Mucosa of descending colon (tissue), 3 donors: Measurements from ENCODE around the gene CRISPLD2. TPM values are rescaled to one million over a fixed set of nuclear protein-coding genes. Genes with fewer than 3 reads are reported as not detected.
A peak's percentile ranks its signal among the peaks of the same experiment; 100 is the strongest.
"Not testable (repeated sequence)": the region's sequence is repeated elsewhere in the genome, so short reads cannot be mapped to it uniquely, and the experiment has no call there.

ENCODE experiments used
- ATAC-seq: fragments of 200-7000 bp; cut with Tn5 transposase; one replicate; pipeline ENCODE4 v1.9.1; 2020; ENCODE audit warnings: mild to moderate bottlenecking, moderate library complexity
- DNase-seq, 3 donors: peaks; one replicate each; pipeline ENCODE4 v3.0.0-alpha.2; 2020
- H3K36me3 ChIP-seq: fragments of 200-600 bp; one replicate; pipeline ENCODE4 v1.8.0; 2021; ENCODE audit warnings: low read depth, mild to moderate bottlenecking
- H3K4me1 ChIP-seq: fragments of 200-600 bp; one replicate; pipeline ENCODE4 v1.8.0; 2021; ENCODE audit warnings: low read depth, mild to moderate bottlenecking
- H3K4me3 ChIP-seq: fragments of 200-600 bp; one replicate; pipeline ENCODE4 v1.8.0; 2021; ENCODE audit warnings: mild to moderate bottlenecking
- H3K9me3 ChIP-seq: fragments of 200-600 bp; one replicate; pipeline ENCODE4 v1.8.0; 2021; ENCODE audit warnings: mild to moderate bottlenecking
- intact Hi-C, 2 donors: fragments of 100-400 bp; cut with DNase I in 1 of 2; cut with micrococcal nuclease in 1 of 2; formaldehyde crosslinking; loops; one replicate each; pipeline versions ENCODE4 v1.11.0 to v1.11.1; 2022; cut with DNase I, micrococcal nuclease
- total RNA-seq, 3 donors: library from RNA; stranded (reverse); fragmentation: NEBNext Ultra II Directional in 2 of 3; extraction: Animal tissue kit (Norgen Biotek cat#: 25700) in 2 of 3; gene quantifications; one replicate each; pipeline versions ENCODE4 v1.2.1 to v1.2.4, GENCODE V29; 2021 to 2023
- TF ChIP-seq, protein P1 (sequence below): fragments of 200-600 bp; IDR thresholded peaks from one replicate; pipeline ENCODE4 v1.8.0; 2022; ENCODE audit warnings: antibody characterized with exemption, mild to moderate bottlenecking
- donor health status: DM: no; HTN: no; CAD: no; lungs with moderate emphysema.
- donor health status: DM: no; HTN: no; CAD: no.
- donor health status: DM: no; HTN: yes; CAD: no.

Gene CRISPLD2
- total RNA-seq, 3 donors from 2014 or later: 10.5 to 114 (median 38.7) TPM

DNA sequence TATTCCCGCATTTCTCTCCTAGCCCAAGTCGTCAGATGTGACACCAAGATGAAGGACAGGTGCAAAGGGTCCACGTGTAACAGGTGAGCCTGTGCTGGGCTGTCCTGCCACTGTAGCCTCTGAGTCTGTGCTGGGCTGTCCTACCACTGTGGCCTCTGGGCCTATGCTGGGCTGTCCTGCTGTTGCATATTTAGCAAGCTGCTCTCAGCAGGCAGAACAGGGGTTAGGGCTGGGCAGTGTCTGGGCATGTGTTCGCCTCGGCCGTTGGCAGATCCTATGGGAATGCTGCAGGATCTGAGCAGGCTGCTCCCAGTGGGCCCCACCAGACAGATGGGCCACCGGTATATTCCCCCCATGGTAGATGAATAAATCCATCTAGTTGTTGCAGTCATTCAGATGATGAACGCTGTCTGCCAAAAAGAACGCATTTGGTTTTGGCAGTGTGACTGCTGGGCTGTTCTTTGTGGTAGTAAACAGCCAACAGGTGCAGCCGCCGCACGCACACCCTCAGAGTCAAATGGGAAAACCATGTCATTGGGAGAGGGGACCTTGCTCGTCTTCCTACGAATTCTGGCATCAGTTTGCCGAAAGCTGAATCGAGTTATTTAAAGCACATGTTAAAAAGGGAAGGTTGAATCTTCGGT lies 49.2 kb downstream of the CRISPLD2 start:
- no peaks in the 10 kb centered on the region for H3K36me3 ChIP-seq
- intact Hi-C loops: no loop called here
- H3K9me3 ChIP-seq: no peaks in the 10 kb centered on the region
- no peaks in the 10 kb centered on the region for H3K4me1 ChIP-seq
- TF ChIP-seq, protein P1, sequence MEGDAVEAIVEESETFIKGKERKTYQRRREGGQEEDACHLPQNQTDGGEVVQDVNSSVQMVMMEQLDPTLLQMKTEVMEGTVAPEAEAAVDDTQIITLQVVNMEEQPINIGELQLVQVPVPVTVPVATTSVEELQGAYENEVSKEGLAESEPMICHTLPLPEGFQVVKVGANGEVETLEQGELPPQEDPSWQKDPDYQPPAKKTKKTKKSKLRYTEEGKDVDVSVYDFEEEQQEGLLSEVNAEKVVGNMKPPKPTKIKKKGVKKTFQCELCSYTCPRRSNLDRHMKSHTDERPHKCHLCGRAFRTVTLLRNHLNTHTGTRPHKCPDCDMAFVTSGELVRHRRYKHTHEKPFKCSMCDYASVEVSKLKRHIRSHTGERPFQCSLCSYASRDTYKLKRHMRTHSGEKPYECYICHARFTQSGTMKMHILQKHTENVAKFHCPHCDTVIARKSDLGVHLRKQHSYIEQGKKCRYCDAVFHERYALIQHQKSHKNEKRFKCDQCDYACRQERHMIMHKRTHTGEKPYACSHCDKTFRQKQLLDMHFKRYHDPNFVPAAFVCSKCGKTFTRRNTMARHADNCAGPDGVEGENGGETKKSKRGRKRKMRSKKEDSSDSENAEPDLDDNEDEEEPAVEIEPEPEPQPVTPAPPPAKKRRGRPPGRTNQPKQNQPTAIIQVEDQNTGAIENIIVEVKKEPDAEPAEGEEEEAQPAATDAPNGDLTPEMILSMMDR: no peak
- H3K4me3 ChIP-seq: no peak overlapping the region
- no peak for DNase-seq
- no peak for ATAC-seq

DNA sequence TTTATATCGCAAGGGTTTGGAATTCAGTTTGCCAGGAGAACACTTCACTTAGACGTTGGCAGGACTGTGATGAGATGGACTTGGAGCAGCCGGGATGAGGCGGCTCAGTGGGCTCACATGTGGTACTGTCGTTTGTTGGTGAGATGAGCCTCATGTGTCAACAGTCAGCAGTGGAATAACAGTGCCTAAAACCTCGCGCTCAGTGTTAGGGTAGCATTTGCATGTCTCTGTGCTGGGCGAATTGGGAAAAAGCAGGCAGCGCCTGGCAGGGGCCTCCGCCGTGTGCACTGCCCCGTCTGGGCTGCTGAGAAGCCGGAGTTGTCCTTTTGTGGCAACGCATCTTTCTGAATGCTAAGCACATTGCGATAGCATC lies 49.7 kb downstream of the CRISPLD2 start:
- H3K4me3 ChIP-seq: no peak overlapping the region
- intact Hi-C loops: no loop called here
- no peaks in the 10 kb centered on the region for H3K36me3 ChIP-seq
- TF ChIP-seq, protein P1: no peak
- DNase-seq (no peak), ATAC-seq (no peak)
- H3K4me1 ChIP-seq: no peaks in the 10 kb centered on the region
- no peaks in the 10 kb centered on the region for H3K9me3 ChIP-seq

GRCh38 chr16:84872971-84873370 lies 53.2 kb downstream of the CRISPLD2 start:
- intact Hi-C loops, H3K4me1 ChIP-seq, DNase-seq, H3K9me3 ChIP-seq, H3K4me3 ChIP-seq, ATAC-seq, H3K36me3 ChIP-seq: not testable (repeated sequence)

DNA sequence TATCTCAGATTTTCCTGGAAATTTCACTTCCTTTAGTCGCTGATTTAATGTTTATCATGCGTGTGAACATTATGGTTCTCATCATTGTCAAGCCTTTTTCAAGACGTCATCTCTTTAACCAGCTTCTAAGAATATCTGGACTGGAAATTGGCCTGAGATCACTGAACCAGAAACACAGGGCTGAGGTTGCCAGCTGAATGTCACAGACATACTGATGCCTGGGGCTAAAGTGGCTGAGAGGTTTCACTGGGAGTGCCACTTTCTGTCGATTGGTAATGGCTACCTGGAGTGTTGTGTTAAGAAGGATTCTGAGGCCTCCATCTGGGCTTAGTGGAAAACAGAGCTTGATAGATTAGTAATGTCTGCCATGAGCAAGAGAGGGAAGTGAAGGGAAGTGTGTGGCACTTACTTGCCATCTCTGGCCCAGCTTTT lies 54.2 kb downstream of the CRISPLD2 start:
- Histone ChIP-seq H3K36me3 (no peaks in the 10 kb centered on the region), H3K4me3 (no peak overlapping the region), H3K4me1 (no peaks in the 10 kb centered on the region), H3K9me3 (no peaks in the 10 kb centered on the region)
- TF ChIP-seq, protein P1: no peak
- ATAC-seq (no peak), DNase-seq (no peak)
- intact Hi-C loops: no loop called here

DNA sequence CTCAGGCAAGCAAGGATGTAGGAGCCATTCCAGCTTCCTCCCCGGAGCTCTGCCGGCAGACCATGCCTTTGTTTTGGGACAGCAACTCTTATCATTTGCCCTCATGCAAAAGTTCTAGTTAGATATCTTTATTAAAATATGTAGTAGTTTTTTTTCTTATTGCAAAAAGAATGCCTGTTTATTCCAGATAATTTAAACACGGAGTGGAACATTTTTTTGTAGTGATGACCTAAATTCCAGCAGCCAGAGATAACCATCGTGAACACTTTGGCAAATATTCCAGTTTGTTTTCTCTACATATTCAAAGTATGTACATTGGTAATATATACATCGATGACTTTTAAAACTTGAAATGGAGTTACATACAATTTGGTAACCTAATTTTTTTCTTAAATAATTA lies 54.8 kb downstream of the CRISPLD2 start:
- TF ChIP-seq, protein P1: no peak
- H3K4me3 ChIP-seq: no peak overlapping the region
- intact Hi-C loops: no loop called here
- DNase-seq (no peak), ATAC-seq (no peak)
- no peaks in the 10 kb centered on the region for H3K9me3 ChIP-seq
- H3K36me3 ChIP-seq: no peaks in the 10 kb centered on the region
- no peaks in the 10 kb centered on the region for H3K4me1 ChIP-seq

DNA sequence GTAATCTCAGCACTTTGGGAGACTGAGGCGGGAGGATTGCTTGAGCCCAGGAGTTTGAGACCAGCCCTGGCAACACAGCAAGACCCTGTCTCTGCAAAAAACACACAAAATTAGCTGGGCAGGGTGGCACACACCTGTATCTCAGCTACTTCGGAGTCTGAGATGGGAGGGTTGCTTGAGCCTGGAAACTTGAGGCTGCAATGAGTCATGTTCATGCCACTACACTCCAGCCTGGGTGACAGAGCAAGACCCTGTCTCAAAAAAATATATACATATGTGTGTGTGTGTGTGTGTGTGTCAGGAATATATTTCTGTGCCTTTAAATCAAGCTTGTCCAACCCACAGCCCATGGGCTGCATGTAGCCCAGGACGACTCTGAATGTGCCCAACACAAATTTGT lies 55.2 kb downstream of the CRISPLD2 start:
- intact Hi-C loops: no loop called here
- TF ChIP-seq, protein P1: no peak
- ATAC-seq: no peak
- Histone ChIP-seq H3K4me3 (no peak overlapping the region), H3K36me3 (no peaks in the 10 kb centered on the region), H3K9me3 (no peaks in the 10 kb centered on the region), H3K4me1 (no peaks in the 10 kb centered on the region)
- DNase-seq: peak in 1 of 3 donors; percentile 1
